ENCODE data around the gene ATG7.

Gene ATG7

GRCh38 chr3:11271986-11272904, at the start of gene ATG7:
ATG7 (plus strand) TSS chr3:11272397; CDS start chr3:11298696, 26,299 bp downstream.
- DNase-seq (ENCODE audit: low read depth in 2 of 2), result peak; percentile 94 to 97

- no peak for DNase-seq (ENCODE audit: low read depth in 2 of 2)
These were observed 48.2 kb upstream of the ATG7 start for GRCh38 chr3:11224010-11224409.

- no peak for DNase-seq (ENCODE audit: low read depth in 2 of 2)
These were observed 47.3 kb upstream of the ATG7 start for GRCh38 chr3:11224870-11225229.

GRCh38 chr3:11226042-11226370, 46.2 kb upstream of the ATG7 start:
- no peak for DNase-seq (ENCODE audit: low read depth in 2 of 2)

- no peak for DNase-seq (ENCODE audit: low read depth in 2 of 2)
These were observed 44.2 kb upstream of the ATG7 start for GRCh38 chr3:11228041-11228440.

GRCh38 chr3:11230125-11230524, 42.1 kb upstream of the ATG7 start:
- no peak for DNase-seq (ENCODE audit: low read depth in 2 of 2)

- no peak for DNase-seq (ENCODE audit: low read depth in 2 of 2)
These were observed 41.4 kb upstream of the ATG7 start for GRCh38 chr3:11230832-11231231.

GRCh38 chr3:11235385-11235784, 36.8 kb upstream of the ATG7 start:
- no peak for DNase-seq (ENCODE audit: low read depth in 2 of 2)

GRCh38 chr3:11236588-11237461, 35.4 kb upstream of the ATG7 start:
- DNase-seq (ENCODE audit: low read depth in 2 of 2), result peak; percentile 71 to 81

- no peak for DNase-seq (ENCODE audit: low read depth in 2 of 2)
These were observed 34.1 kb upstream of the ATG7 start for GRCh38 chr3:11238060-11238459.

- no peak for DNase-seq (ENCODE audit: low read depth in 2 of 2)
These were observed 33.3 kb upstream of the ATG7 start for GRCh38 chr3:11238880-11239279.

- DNase-seq (ENCODE audit: low read depth in 2 of 2), result no peak
These were observed 32.4 kb upstream of the ATG7 start for GRCh38 chr3:11239796-11240195.

GRCh38 chr3:11240496-11240895, 31.7 kb upstream of the ATG7 start:
- peak; percentile 17 to 53 for DNase-seq (ENCODE audit: low read depth in 2 of 2)

GRCh38 chr3:11244121-11244677, 28.0 kb upstream of the ATG7 start:
- no peak for DNase-seq (ENCODE audit: low read depth in 2 of 2)

- no peak for DNase-seq (ENCODE audit: low read depth in 2 of 2)
These were observed 26.9 kb upstream of the ATG7 start for GRCh38 chr3:11245276-11245675.

GRCh38 chr3:11245827-11246662, 26.2 kb upstream of the ATG7 start:
- DNase-seq (ENCODE audit: low read depth in 2 of 2), result no peak

- no peak for DNase-seq (ENCODE audit: low read depth in 2 of 2)
These were observed 25.6 kb upstream of the ATG7 start for GRCh38 chr3:11246663-11246970.

- no peak for DNase-seq (ENCODE audit: low read depth in 2 of 2)
These were observed 24.8 kb upstream of the ATG7 start for GRCh38 chr3:11247362-11247761.

GRCh38 chr3:11248596-11248995, 23.6 kb upstream of the ATG7 start:
- no peak for DNase-seq (ENCODE audit: low read depth in 2 of 2)

- no peak for DNase-seq (ENCODE audit: low read depth in 2 of 2)
These were observed 21.0 kb upstream of the ATG7 start for GRCh38 chr3:11250902-11251806.

GRCh38 chr3:11251807-11252176, 20.4 kb upstream of the ATG7 start:
- DNase-seq (ENCODE audit: low read depth in 2 of 2), result no peak

Measured in stimulated activated CD8-positive, alpha-beta memory T cell treated with anti-CD3 and anti-CD28 coated beads, Interleukin-2, amount 100 ng/mL, for 48 hours (primary cell).